ENCODE measurements around the gene MAN2B2. TPM values are rescaled to one million over a fixed set of nuclear protein-coding genes. Genes with fewer than 3 reads are reported as not detected.

MAN2B2 gene
- total and polyA plus RNA-seq, 2 of the 4 experiments (the other 2 are of a cell fraction): 13.4 to 34.1 TPM

- Histone ChIP-seq H2AK9ac (replicated peaks; ENCODE audit: low read depth, low read length, poor library complexity) (no peak overlapping the region), H3K9ac (ENCODE audit: low read depth, low read length) (no peak overlapping the region), H3K79me1 (ENCODE audit: low read depth in 1 of 2, low read length in 2 of 2) (no peaks in the 10 kb centered on the region), H4K91ac (ENCODE audit: insufficient read depth, low read depth, low read length) (no peak overlapping the region), H3K4me2 (ENCODE audit: low read depth, low read length) (no peak overlapping the region), H3K18ac (ENCODE audit: low read depth, low read length) (no peak overlapping the region), H3K4ac (ENCODE audit: low read depth, low read length) (no peak overlapping the region), H3K4me3 (ENCODE audit: insufficient read depth, low read depth, low read length) (no peak overlapping the region), H3K4me1 (ENCODE audit: control insufficient read depth, insufficient read depth, low read length) (no peaks in the 10 kb centered on the region), H2AFZ (replicated peaks; ENCODE audit: low read length, poor library complexity) (no peak overlapping the region), H4K8ac (ENCODE audit: low read depth in 2 of 2, low read length in 2 of 2) (no peak overlapping the region), H2BK20ac (ENCODE audit: low read depth, low read length) (no peak overlapping the region), H4K5ac (ENCODE audit: low read depth, low read length) (no peak overlapping the region), H3K9me3 (ENCODE audit: control insufficient read depth, insufficient read depth, low read length) (no peaks in the 10 kb centered on the region), H3K9me1 (ENCODE audit: insufficient read depth, low read length) (no peaks in the 10 kb centered on the region), H3K56ac (ENCODE audit: extremely low read depth, insufficient read depth, low read length) (no peak overlapping the region), H3K14ac (replicated peaks; ENCODE audit: low read depth, low read length) (no peak overlapping the region), H3K27me3 (ENCODE audit: control insufficient read depth, insufficient read depth, low read length) (no peaks in the 10 kb centered on the region; the same call in 1 of the 2 replicates), H3K27ac (ENCODE audit: insufficient read depth, low read length) (no peak overlapping the region), H3K36me3 (ENCODE audit: control insufficient read depth, insufficient read depth, low read length) (no peaks in the 10 kb centered on the region), H2BK15ac (ENCODE audit: low read depth, low read length) (no peak overlapping the region), H2BK120ac (ENCODE audit: low read depth, low read length) (no peak overlapping the region), H2AK5ac (ENCODE audit: low read depth, low read length) (no peak overlapping the region), H4K20me1 (ENCODE audit: insufficient read depth, low read length) (no peaks in the 10 kb centered on the region), H2BK5ac (ENCODE audit: low read depth, low read length, poor library complexity, severe bottlenecking) (no peak overlapping the region), H3K23ac (ENCODE audit: low read depth, low read length) (no peak overlapping the region)
- intact Hi-C loops (cut with micrococcal nuclease): no loop called here
- ChIA-PET CTCF (no interaction called here), POLR2A (ENCODE audit: unreplicated experiment) (interaction anchor here (0.6 kb wide), 1 partner anchor 793 kb away, joined by 3 read pairs; no protein-coding TSS in a partner anchor)
- dilution Hi-C loops (cut with HindIII; ENCODE audit: low sequenced_read_pairs, unreplicated experiment): no loop called here
- no peak for DNase-seq
- in situ Hi-C loops (cut with MboI; ENCODE audit: low sequenced_read_pairs): no loop called here
- no TSS peak for BruUV-seq (replicated peaks)
- no peak for TF ChIP-seq MAZ (IDR thresholded peaks at IDR 0.05; ENCODE audit: borderline replicate concordance, low read depth, low read length)
- TF ChIP-seq ELK1 (IDR thresholded peaks at IDR 0.05; ENCODE audit: borderline replicate concordance, low read depth, low read length): no peak
- TF ChIP-seq NFE2L2 (IDR thresholded peaks at IDR 0.05; ENCODE audit: low read depth, low read length): no peak
- no peak for TF ChIP-seq RCOR1 (IDR thresholded peaks at IDR 0.05; ENCODE audit: insufficient replicate concordance, low read length)
- no peak for TF ChIP-seq RAD21 (IDR thresholded peaks at IDR 0.05; ENCODE audit: low read length)
- no peak for TF ChIP-seq SMC3 (IDR thresholded peaks at IDR 0.05; ENCODE audit: low read depth, low read length)
- TF ChIP-seq CHD1 (IDR thresholded peaks at IDR 0.05; ENCODE audit: low read depth, low read length): no peak
- no peak for ATAC-seq (ENCODE audit: low read depth)
- no CpG with 5 or more reads among the region's 13 CpGs for WGBS, 2 experiments (ENCODE audit: extremely low coverage in 2 of 2, insufficient read length in 1 of 2)
These were observed 35.8 kb upstream of the MAN2B2 start for GRCh38 chr4:6539009-6539764.

All from IMR-90 (cell line).